Vagina (tissue), 2 donors: ENCODE results near the gene MYL6.

ENCODE experiments used
- CTCF ChIP-seq, 3 experiments: fragments of 450-650 bp in 2 of 3; fragments of 200-600 bp in 1 of 3; sonication (generic) in 1 of 3; IDR thresholded peaks; one replicate each; pipeline ENCODE4 v1.5.1; 2017 to 2019; ENCODE audit warnings: antibody characterized with exemption in 3 of 3, mild to moderate bottlenecking in 2 of 3, moderate library complexity in 2 of 3
- POLR2A ChIP-seq, 2 donors: fragments of 450-650 bp; IDR thresholded peaks; one replicate each; pipeline ENCODE4 v1.6.1; 2017; ENCODE audit warnings: antibody characterized with exemption in 2 of 2, mild to moderate bottlenecking in 2 of 2, moderate library complexity in 2 of 2
- POLR2AphosphoS5 ChIP-seq, 2 donors: sonication (generic); formaldehyde crosslinking; IDR thresholded peaks; one replicate each; pipeline ENCODE4 v1.9.0; 2017; ENCODE audit warnings: antibody characterized with exemption in 2 of 2, mild to moderate bottlenecking in 2 of 2, low read depth in 1 of 2; ENCODE audit not compliant: insufficient read depth in 1 of 2

DNA sequence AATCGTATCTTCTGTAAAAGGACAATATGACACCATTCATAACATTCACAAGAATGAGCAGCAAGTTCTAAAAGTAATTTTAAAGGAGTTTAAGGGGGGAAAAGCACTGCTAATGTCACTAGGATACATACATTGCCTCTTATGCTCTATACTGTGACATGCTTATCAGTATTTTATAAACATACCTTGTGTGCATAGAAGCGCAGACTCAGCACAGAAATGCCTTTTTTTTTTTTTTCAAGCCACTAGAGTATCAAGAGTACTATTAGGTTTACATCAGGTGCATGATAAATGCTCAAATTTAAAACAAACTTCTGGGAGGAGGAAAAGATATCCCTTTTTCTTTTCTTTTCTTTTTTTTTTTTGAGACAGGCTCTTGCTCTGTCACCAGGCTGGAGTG lies 44.7 kb downstream of the MYL6 start:
- no peak for TF ChIP-seq POLR2A (IDR thresholded peaks at IDR 0.05)
- no peak for TF ChIP-seq CTCF (IDR thresholded peaks at IDR 0.05)
- no peak for TF ChIP-seq POLR2AphosphoS5 (IDR thresholded peaks at IDR 0.05; ENCODE audit: insufficient read depth in 1 of 2, low read depth in 1 of 2)
